ENCODE measurements around the gene SDHAF1.
"Not testable (repeated sequence)": the region's sequence is repeated elsewhere in the genome, so short reads cannot be mapped to it uniquely, and the experiment has no call there.

Gene SDHAF1

GRCh38 chr19:35995048-35995993 is at the start of gene SDHAF1:
Gene SDHAF1 (plus strand): TSS chr19:35995188. CDS start chr19:35995275, 87 bp downstream.
- peak within 1 kb of the TSS; percentile 84 for H3K4me3 ChIP-seq (ENCODE audit: control insufficient read depth, low read depth, low read length)
- peak; percentile 39 for DNase-seq (ENCODE audit: low read depth)
- no peak for TF ChIP-seq CTCF (IDR thresholded peaks at IDR 0.05; ENCODE audit: control insufficient read depth, insufficient read depth, low read depth, low read length, missing control alignments)

GRCh38 chr19:35946203-35946602 is 48.8 kb upstream of the SDHAF1 start:
- TF ChIP-seq CTCF (IDR thresholded peaks at IDR 0.05; ENCODE audit: control insufficient read depth, insufficient read depth, low read depth, low read length, missing control alignments) = no peak
- no peak overlapping the region for H3K4me3 ChIP-seq (ENCODE audit: control insufficient read depth, low read depth, low read length)
- no peak for DNase-seq (ENCODE audit: low read depth)

GRCh38 chr19:35949131-35949530 is 45.9 kb upstream of the SDHAF1 start:
- DNase-seq (ENCODE audit: low read depth) = no peak
- no peak for TF ChIP-seq CTCF (IDR thresholded peaks at IDR 0.05; ENCODE audit: control insufficient read depth, insufficient read depth, low read depth, low read length, missing control alignments)

GRCh38 chr19:35955881-35956634 is 38.9 kb upstream of the SDHAF1 start:
- TF ChIP-seq CTCF (IDR thresholded peaks at IDR 0.05; ENCODE audit: control insufficient read depth, insufficient read depth, low read depth, low read length, missing control alignments) = no peak
- no peak for DNase-seq (ENCODE audit: low read depth)
- no peak overlapping the region for H3K4me3 ChIP-seq (ENCODE audit: control insufficient read depth, low read depth, low read length)

More at GRCh38 chr19:35949131-35949530, 45.9 kb upstream of the SDHAF1 start:
- no peak overlapping the region for H3K4me3 ChIP-seq (ENCODE audit: control insufficient read depth, low read depth, low read length)

GRCh38 chr19:35957411-35957810 is 37.6 kb upstream of the SDHAF1 start:
- not testable (repeated sequence) for DNase-seq (ENCODE audit: low read depth); H3K4me3 ChIP-seq (ENCODE audit: control insufficient read depth, low read depth, low read length)

- H3K4me3 ChIP-seq (ENCODE audit: control insufficient read depth, low read depth, low read length) = no peak overlapping the region
- TF ChIP-seq CTCF (IDR thresholded peaks at IDR 0.05; ENCODE audit: control insufficient read depth, insufficient read depth, low read depth, low read length, missing control alignments) = no peak
- no peak for DNase-seq (ENCODE audit: low read depth)
Observed at GRCh38 chr19:35958660-35959039, 36.3 kb upstream of the SDHAF1 start.
